BE2C (cell line): ENCODE results near the gene ZDHHC8.

Experiments
- DNase-seq: peaks from one replicate; pipeline ENCODE4 v3.0.0-alpha.2; 2020
- H3K27me3 ChIP-seq: fragments of 250-450 bp; sonication (Bioruptor Pico); 2 replicates; pipeline ENCODE4 v1.5.1; 2020; ENCODE audit warnings: mild to moderate bottlenecking
- H3K36me3 ChIP-seq: fragments of 250-450 bp; sonication (Bioruptor Pico); 2 replicates; pipeline ENCODE4 v1.5.1; 2020; ENCODE audit warnings: mild to moderate bottlenecking
- H3K4me1 ChIP-seq: fragments of 250-450 bp; sonication (Bioruptor Pico); 2 replicates; pipeline ENCODE4 v1.5.1; 2020
- H3K4me3 ChIP-seq: 2 replicates; pipeline ENCODE4 v1.5.1; 2011; ENCODE audit warnings: low read depth, low read length
- H3K9me3 ChIP-seq: fragments of 250-450 bp; sonication (Bioruptor Pico); 2 replicates; pipeline ENCODE4 v1.5.1; 2020
- TF ChIP-seq, protein P1 (sequence below): IDR thresholded peaks from 2 replicates; pipeline ENCODE4 v1.5.1; 2012; ENCODE audit warnings: mild to moderate bottlenecking, low read depth, low read length

Gene ZDHHC8

DNA sequence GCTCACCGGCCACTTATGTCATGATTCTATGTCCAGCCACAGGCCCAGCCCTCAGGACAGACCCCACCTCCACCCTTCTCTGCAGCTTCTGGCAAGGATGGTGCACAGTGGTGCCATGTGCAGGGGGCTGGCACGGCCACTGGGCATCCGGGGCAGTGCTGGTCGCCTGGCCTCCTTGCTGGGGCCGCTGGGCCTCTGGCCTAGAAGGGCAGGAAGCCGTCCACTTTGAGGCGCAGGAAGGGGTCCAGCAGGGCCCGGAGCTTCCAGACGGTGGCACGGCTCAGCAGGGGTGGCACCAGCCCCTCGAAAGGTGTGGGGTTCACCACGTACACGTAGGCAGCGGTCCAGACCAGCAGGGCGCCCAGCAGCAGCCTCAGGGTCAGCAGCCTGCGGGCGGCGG lies 16.8 kb downstream of the ZDHHC8 start:
- no peaks in the 10 kb centered on the region; the same call in 1 of the 2 replicates for H3K4me1 ChIP-seq
- H3K36me3 ChIP-seq = peaks cover 9% of the 10 kb centered on the region
- TF ChIP-seq, protein P1, sequence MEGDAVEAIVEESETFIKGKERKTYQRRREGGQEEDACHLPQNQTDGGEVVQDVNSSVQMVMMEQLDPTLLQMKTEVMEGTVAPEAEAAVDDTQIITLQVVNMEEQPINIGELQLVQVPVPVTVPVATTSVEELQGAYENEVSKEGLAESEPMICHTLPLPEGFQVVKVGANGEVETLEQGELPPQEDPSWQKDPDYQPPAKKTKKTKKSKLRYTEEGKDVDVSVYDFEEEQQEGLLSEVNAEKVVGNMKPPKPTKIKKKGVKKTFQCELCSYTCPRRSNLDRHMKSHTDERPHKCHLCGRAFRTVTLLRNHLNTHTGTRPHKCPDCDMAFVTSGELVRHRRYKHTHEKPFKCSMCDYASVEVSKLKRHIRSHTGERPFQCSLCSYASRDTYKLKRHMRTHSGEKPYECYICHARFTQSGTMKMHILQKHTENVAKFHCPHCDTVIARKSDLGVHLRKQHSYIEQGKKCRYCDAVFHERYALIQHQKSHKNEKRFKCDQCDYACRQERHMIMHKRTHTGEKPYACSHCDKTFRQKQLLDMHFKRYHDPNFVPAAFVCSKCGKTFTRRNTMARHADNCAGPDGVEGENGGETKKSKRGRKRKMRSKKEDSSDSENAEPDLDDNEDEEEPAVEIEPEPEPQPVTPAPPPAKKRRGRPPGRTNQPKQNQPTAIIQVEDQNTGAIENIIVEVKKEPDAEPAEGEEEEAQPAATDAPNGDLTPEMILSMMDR = no peak
- no peaks in the 10 kb centered on the region for H3K9me3 ChIP-seq
- H3K4me3 ChIP-seq = no peak overlapping the region
- no peak for DNase-seq
- no peaks in the 10 kb centered on the region for H3K27me3 ChIP-seq

DNA sequence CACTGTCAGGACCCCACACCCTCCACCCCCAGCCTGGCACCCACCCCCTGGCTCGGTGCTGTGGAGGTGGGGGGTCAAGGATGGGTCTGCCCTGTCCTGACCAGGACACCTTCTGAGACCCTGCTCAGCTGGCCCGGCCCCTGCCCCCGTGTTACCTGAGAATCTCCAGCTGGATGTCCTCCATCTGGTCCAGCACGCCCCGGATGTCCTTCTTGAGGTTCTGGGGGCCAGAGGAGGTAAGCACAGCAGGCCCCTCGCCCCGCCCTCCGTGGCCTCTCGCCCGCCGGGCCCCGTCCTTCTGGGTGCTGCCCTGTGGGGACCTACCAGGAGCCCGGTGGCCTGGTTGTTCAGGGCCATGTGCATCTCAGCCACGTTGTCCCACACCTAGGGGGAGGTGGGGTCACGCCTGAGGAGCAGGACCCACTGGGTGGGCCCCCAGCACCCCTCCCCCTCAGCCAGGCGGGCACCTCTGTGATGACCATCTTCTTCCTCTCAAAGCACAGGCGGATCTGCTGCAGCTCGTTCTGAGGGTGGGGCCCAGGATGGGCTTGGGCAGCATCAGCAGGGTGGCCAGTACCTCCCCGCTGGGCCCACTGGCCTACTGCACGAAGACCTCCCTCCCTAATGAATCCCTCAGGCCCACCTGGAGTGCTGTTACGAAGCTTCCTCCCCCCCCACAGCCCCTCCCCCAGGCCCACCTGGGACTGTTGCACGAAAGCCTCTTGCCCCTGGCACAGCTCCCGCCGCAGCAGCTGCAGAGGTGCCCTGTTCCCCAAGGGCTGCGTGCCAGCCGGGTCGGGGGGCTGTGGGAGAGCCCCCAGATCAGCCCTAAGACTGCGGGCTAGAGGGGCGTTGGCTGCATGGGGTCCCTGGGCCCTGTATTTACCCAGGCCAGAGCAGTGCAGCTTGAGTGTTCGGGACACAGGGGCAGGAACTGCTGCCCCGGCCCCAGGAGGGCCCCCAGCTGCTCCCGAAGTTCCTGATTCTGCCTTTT lies 17.9 kb downstream of the ZDHHC8 start:
- Histone ChIP-seq H3K36me3 (peaks cover 9% of the 10 kb centered on the region), H3K27me3 (no peaks in the 10 kb centered on the region), H3K9me3 (no peaks in the 10 kb centered on the region), H3K4me1 (peaks cover 4% of the 10 kb centered on the region; the same call in 1 of the 2 replicates), H3K4me3 (no peak overlapping the region)
- DNase-seq = no peak
- TF ChIP-seq, protein P1 = no peak

DNA sequence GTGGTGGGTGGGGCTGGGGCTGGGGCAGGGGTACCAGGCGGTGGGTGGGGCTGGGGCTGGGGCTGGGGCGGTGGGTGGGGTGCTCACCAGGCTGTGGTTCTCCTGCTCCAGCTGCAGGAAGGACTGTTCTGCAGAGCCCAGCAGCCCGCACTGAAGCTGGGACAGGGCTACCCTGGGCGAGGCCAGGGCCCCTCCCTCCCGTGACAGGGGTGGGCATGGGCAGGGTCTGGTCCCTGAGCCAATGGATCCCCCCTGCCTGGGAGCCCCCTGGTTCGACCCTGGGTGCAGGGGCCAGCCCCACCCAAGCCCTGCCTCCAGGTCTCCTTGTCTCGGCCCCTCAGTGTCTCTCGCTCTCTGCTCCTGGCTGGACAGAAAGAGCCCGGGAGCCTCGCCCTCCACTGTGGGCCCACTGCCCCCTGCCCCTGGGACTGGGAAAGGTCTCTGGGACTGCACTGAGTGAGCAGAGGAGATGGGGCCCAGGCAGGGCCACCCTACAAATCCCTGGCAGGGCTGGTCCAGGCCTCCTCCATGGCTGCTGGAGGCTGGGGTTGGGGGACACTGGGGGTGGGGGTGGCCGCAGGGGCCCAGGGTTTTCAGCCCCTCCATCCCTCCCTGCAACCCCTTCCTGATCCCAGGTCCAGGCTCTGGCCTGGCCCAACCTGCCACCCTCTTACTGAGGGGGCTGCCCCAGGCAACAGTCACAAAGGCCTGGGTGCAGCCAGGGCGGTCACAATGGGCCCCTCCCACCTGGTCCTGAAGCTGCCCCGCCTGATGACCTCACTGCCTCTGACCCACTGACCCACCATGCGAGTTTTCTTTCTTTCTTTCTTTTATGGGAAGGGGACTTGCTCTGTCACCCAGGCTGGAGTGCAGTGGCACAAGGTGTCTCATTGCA lies 19.0 kb downstream of the ZDHHC8 start, which contains the start of gene CCDC188:
CCDC188 (minus strand) TSS at position 675 of the 895 bp plus-strand sequence; CDS start at position 606, 69 bp downstream.
- TF ChIP-seq, protein P1 = no peak
- no peaks in the 10 kb centered on the region for H3K9me3 ChIP-seq
- peaks cover 6% of the 10 kb centered on the region for H3K4me1 ChIP-seq
- no peak within 1 kb of the TSS for H3K4me3 ChIP-seq
- no peaks in the 10 kb centered on the region for H3K27me3 ChIP-seq
- H3K36me3 ChIP-seq = peaks cover 2% of the 10 kb centered on the region
- DNase-seq = no peak

DNA sequence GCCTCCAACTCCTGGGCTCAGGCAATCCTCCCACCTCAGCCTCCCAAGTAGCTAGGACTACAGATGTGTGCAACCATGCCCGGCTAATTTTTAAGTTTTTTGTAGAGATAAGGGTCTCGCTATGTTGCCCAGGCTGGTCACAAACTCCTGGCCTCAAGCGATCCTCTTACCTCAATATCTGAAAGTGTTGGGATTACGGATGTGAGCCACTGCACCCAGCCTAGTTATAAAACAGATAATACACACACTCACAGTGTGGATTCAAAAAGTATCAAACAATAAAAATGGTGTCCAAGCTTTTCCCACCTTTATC lies 19.6 kb downstream of the ZDHHC8 start:
- TF ChIP-seq, protein P1 = no peak
- H3K36me3 ChIP-seq = no peaks in the 10 kb centered on the region; the same call in 1 of the 2 replicates
- DNase-seq = no peak
- H3K4me1 ChIP-seq = peaks cover 11% of the 10 kb centered on the region
- H3K4me3 ChIP-seq = no peak overlapping the region
- no peaks in the 10 kb centered on the region for H3K9me3 ChIP-seq
- no peaks in the 10 kb centered on the region for H3K27me3 ChIP-seq

DNA sequence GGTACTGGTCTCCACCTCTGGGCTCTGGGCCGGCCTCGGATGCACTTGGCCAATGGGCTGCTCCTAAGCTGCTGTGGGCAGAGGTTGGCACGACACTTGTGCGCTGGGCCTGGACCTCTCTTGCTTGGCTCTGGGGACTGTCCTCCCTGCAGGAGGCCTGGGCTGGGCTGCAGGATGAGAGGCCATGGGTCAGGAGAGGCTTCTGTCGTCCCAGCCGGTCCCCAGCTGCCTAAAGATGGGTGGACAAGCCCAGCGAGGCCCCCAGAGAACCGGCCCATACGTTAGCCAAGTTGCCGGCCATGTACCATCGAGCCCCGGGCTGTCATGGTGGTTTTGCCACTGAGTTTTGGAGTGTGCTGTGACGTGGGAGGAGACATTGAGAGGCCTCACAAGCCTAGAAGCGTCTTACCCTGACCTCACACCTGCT lies 20.9 kb downstream of the ZDHHC8 start:
- Histone ChIP-seq H3K4me3 (no peak overlapping the region), H3K27me3 (no peaks in the 10 kb centered on the region), H3K36me3 (no peaks in the 10 kb centered on the region; the same call in 1 of the 2 replicates), H3K4me1 (peaks cover 19% of the 10 kb centered on the region), H3K9me3 (no peaks in the 10 kb centered on the region)
- TF ChIP-seq, protein P1 = no peak
- DNase-seq = no peak
